Measurements from ENCODE around the gene HMGN2. TPM values are rescaled to one million over a fixed set of nuclear protein-coding genes. Genes with fewer than 3 reads are reported as not detected.

HMGN2 gene
- total RNA-seq, 2 experiments from 2014 or later, result 1,268 to 1,303 TPM

DNA sequence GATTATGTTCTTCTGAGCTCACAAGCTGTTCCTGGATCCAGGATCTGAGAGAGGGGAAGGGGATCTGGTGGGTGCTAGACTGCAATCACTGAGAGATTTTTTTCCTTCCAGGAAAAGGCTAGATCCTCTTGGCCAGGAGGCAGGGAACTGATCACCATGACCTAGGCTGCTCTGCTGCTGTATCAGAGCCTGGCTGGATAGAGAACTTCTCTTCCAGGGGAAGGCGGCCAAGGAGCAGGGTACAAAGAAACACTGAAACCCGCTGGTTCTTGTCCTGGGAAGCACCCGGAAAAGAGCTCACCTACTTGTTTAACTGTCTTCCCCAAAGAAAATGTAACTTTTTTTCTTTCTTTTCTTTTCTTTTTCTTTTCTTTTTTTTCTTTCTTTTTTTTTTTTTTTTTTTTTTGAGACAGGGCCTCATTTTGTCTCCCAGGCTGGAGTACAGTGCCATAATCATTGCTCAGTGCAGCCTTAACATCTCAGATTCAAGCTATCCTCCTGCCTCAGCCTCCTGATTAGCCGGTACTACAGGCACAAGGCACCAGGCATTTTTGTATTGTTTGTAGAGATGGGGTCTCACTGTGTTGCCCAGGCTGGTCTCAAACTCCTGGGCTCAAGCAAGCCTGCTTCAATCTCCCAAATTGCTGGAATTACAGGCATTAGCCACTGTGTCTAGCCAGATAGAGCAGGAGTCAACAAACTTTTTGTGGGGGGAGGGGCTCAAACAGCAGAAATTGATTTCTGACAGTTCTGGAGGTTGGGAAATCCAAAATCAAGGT, 44.9 kb downstream of the HMGN2 start:
- H3K4me3 Mint-ChIP-seq, result no peak overlapping the region
- H3K9me3 Mint-ChIP-seq (ENCODE audit: insufficient read depth), result no peaks in the 10 kb centered on the region
- POLR2A ChIA-PET, result no interaction called here
- no peaks in the 10 kb centered on the region for H3K36me3 Mint-ChIP-seq (ENCODE audit: low read depth)
- no peak for ATAC-seq
- peaks cover 6% of the 10 kb centered on the region for H3K27me3 Mint-ChIP-seq (ENCODE audit: low read depth)
- CTCF ChIA-PET, result interaction anchor here (0.6 to 3.2 kb wide), 4 partner anchors 17 to 363 kb away, joined by 3 to 13 read pairs (median 7); no protein-coding TSS in a partner anchor
- no peak for DNase-seq
- no peaks in the 10 kb centered on the region for H3K4me1 Mint-ChIP-seq (ENCODE audit: low read depth)
- H3K27ac Mint-ChIP-seq, result no peak overlapping the region

DNA sequence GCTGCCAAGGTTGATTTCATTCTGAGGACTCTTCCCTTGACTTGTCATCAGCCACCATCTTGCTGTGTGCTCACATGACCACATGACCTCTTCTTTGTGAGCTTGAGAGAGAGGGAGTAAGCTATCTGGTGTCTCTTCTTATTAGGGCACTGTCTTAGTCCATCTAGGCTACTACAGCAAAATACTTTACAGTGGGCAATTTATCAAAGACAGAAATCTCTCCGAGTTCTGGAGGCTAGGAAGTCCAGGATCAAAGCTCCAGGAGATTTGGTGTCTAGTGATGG, 45.5 kb downstream of the HMGN2 start:
- ChIA-PET POLR2A (no interaction called here), CTCF (interaction anchor here (2.5 to 3.2 kb wide), 2 partner anchors 20 to 23 kb away, joined by 11 to 13 read pairs; no protein-coding TSS in a partner anchor)
- ATAC-seq (no peak), DNase-seq (no peak)
- peaks cover 6% of the 10 kb centered on the region for H3K27me3 Mint-ChIP-seq (ENCODE audit: low read depth)
- no peaks in the 10 kb centered on the region for H3K36me3 Mint-ChIP-seq (ENCODE audit: low read depth)
- H3K9me3 Mint-ChIP-seq (ENCODE audit: insufficient read depth), result no peaks in the 10 kb centered on the region
- no peaks in the 10 kb centered on the region for H3K4me1 Mint-ChIP-seq (ENCODE audit: low read depth)
- H3K4me3 Mint-ChIP-seq, result no peak overlapping the region
- H3K27ac Mint-ChIP-seq, result no peak overlapping the region

DNA sequence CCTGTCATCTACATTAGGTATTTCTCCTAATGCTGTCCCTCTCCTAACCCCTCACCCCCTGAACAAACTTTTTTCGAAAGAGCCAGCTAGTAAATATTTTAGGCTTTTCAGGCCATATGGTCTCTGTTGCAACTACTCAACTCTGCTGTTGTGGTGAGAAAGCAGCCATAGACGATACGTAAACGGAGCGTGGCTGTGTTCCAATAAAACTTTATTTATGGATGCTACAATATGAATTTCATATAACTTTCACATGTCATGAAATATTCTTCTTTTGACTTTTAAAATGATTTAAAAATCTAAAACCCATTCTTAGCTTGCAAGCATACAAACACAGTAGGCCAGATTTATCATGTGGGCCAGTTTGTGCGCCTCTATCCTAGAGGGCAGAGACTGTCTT, 46.1 kb downstream of the HMGN2 start:
- H3K27ac Mint-ChIP-seq, result no peak overlapping the region
- CTCF ChIA-PET, result interaction anchor here (2.5 to 3.2 kb wide), 2 partner anchors 20 to 23 kb away, joined by 11 to 13 read pairs; no protein-coding TSS in a partner anchor

DNA sequence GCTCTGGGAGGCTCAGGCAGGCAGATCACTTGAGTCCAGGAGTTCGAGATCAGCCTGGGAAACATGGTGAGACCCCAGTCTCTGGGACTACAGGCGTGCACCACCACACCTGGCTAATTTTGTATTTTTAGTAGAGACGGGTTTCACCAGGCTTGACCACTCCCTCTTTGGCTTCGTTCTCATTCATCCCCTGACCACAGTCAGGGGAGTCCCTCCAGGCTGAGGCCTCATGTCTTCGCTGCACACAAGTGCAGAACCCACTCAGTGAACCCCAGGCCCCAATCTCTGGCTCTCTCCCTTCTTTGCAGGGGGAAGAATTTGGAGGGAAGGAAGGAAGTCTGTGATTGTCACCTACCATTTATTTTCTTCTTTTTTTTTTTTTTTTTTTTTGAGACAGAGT, 48.1 kb downstream of the HMGN2 start:
- ATAC-seq, result no peak
- no peaks in the 10 kb centered on the region for H3K36me3 Mint-ChIP-seq (ENCODE audit: low read depth)
- H3K27me3 Mint-ChIP-seq (ENCODE audit: low read depth), result peaks cover 11% of the 10 kb centered on the region
- H3K9me3 Mint-ChIP-seq (ENCODE audit: insufficient read depth), result no peaks in the 10 kb centered on the region
- ChIA-PET POLR2A (no interaction called here), CTCF (no interaction called here)
- no peak for DNase-seq
- H3K4me3 Mint-ChIP-seq, result no peak overlapping the region
- no peak overlapping the region for H3K27ac Mint-ChIP-seq
- H3K4me1 Mint-ChIP-seq (ENCODE audit: low read depth), result peaks cover 3% of the 10 kb centered on the region

More for the DNA sequence above, 46.1 kb downstream of the HMGN2 start:
- POLR2A ChIA-PET, result no interaction called here
- Mint-ChIP-seq H3K27me3 (ENCODE audit: low read depth) (peaks cover 6% of the 10 kb centered on the region), H3K36me3 (ENCODE audit: low read depth) (no peaks in the 10 kb centered on the region), H3K9me3 (ENCODE audit: insufficient read depth) (no peaks in the 10 kb centered on the region), H3K4me3 (no peak overlapping the region), H3K4me1 (ENCODE audit: low read depth) (no peaks in the 10 kb centered on the region)
- no peak for ATAC-seq
- DNase-seq, result no peak

DNA sequence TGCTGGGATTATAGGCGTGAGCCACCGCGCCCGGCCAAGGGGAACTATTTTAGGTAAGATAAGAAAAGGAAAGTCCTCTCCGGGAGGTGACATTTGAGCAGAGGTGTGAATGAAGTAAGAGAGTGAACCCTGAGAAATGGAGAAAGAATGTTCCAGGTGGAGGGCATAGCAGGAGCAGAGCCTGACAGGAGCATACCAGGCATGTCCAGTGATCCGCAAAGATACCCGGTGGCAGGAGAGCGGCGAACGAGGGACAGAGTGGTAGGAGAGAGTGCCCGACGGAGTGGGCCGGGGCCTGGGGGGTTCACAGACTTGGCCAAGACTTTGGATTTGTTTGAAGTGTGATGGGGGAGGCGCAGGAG, 49.4 kb downstream of the HMGN2 start:
- Mint-ChIP-seq H3K27me3 (ENCODE audit: low read depth) (peaks cover 11% of the 10 kb centered on the region), H3K36me3 (ENCODE audit: low read depth) (no peaks in the 10 kb centered on the region), H3K4me3 (no peak overlapping the region), H3K4me1 (ENCODE audit: low read depth) (peaks cover 3% of the 10 kb centered on the region), H3K9me3 (ENCODE audit: insufficient read depth) (no peaks in the 10 kb centered on the region), H3K27ac (no peak overlapping the region)
- ChIA-PET CTCF (no interaction called here), POLR2A (no interaction called here)
- DNase-seq (no peak), ATAC-seq (no peak)

DNA sequence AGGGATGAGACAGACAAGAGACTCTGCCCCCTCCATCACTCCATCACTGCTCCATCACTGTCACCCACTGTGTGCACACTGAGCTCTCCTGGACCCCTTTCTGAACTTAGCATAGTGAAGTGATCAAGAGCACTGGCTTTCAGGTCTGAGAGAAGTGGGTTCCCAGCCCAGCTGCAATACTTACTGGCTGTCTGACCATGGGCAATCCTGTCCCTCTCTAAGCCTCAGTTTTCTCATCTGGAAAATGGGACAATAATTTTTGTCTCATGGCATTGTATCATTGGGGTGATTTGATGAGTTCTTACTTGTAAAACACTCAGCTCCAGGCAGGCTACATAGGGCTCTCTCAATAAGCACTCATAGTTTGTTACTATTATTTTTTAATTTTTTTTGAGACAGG, 49.8 kb downstream of the HMGN2 start:
- Mint-ChIP-seq H3K9me3 (ENCODE audit: insufficient read depth) (no peaks in the 10 kb centered on the region), H3K27me3 (ENCODE audit: low read depth) (peaks cover 11% of the 10 kb centered on the region), H3K4me3 (no peak overlapping the region), H3K36me3 (ENCODE audit: low read depth) (no peaks in the 10 kb centered on the region), H3K27ac (no peak overlapping the region), H3K4me1 (ENCODE audit: low read depth) (peaks cover 3% of the 10 kb centered on the region)
- ATAC-seq (no peak), DNase-seq (no peak)
- ChIA-PET CTCF (no interaction called here), POLR2A (no interaction called here)

DNA sequence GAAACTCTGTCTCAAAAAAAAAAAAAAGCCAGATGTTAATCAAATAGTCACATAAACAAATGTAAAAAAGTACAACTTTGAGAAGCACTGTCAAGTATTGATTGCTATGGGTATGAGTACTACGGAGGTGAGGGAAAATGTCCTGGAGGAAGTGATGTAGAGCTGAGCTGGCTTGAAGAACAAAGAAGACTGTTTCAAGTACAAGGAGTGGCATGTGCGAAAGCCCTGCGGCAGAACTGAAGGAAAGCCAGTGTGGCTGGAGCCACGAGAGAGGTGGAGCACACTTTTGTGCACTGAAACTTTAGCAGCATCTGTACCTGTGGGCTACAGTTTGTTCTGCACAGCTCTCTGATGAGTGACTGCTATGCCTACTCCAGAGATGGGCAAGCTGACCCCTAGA, 51.9 kb downstream of the HMGN2 start:
- H3K9me3 Mint-ChIP-seq (ENCODE audit: insufficient read depth), result no peaks in the 10 kb centered on the region
- no peaks in the 10 kb centered on the region for H3K36me3 Mint-ChIP-seq (ENCODE audit: low read depth)
- H3K4me3 Mint-ChIP-seq, result no peak overlapping the region
- H3K27me3 Mint-ChIP-seq (ENCODE audit: low read depth), result peaks cover 12% of the 10 kb centered on the region
- no peak for ATAC-seq
- no peak overlapping the region for H3K27ac Mint-ChIP-seq
- POLR2A ChIA-PET, result interaction anchor here (0.6 to 1.3 kb wide), 2 partner anchors 13 to 42 kb away, joined by 4 read pairs; no protein-coding TSS in a partner anchor
- CTCF ChIA-PET, result interaction anchor here (0.9 to 3.2 kb wide), 4 partner anchors 9 to 24 kb away, joined by 3 to 17 read pairs (median 6); no protein-coding TSS in a partner anchor
- DNase-seq, result no peak
- H3K4me1 Mint-ChIP-seq (ENCODE audit: low read depth), result peaks cover 5% of the 10 kb centered on the region

Other genes starting within 250 kb of the HMGN2 start
- 10 to 100 TPM; 48.7 to 49.1 TPM for gene CEP85, start 238.2 kb upstream of the HMGN2 start, total RNA-seq
- 100 to 1,000 TPM; 795 to 814 TPM for gene SH3BGRL3, start 192.4 kb upstream of the HMGN2 start, total RNA-seq
- 10 to 100 TPM; 34.4 to 40.9 TPM for gene UBXN11, start 165.8 kb upstream of the HMGN2 start, total RNA-seq
- gene CD52, start 154.5 kb upstream of the HMGN2 start, total RNA-seq, result 1,000 to 10,000 TPM; 1,112 to 1,180 TPM
- 1 to 10 TPM; 7.6 to 8.7 TPM for gene CRYBG2, start 118.3 kb upstream of the HMGN2 start, total RNA-seq
- 10 to 100 TPM; 24.0 to 26.6 TPM for gene ZNF683, start 99.7 kb upstream of the HMGN2 start, total RNA-seq
- gene LIN28A, start 61.6 kb upstream of the HMGN2 start, total RNA-seq, result not detected
- gene DHDDS, start 40.1 kb upstream of the HMGN2 start, total RNA-seq, result 10 to 100 TPM; 48.3 to 49.5 TPM
- gene RPS6KA1, start 57.3 kb downstream of the HMGN2 start, total RNA-seq, result 100 to 1,000 TPM; 179 to 193 TPM
- gene ARID1A, start 223.6 kb downstream of the HMGN2 start, total RNA-seq, result 100 to 1,000 TPM; 122 to 123 TPM